ENCODE measurements around the gene MB21D2. TPM values are rescaled to one million over a fixed set of nuclear protein-coding genes. Genes with fewer than 3 reads are reported as not detected.

Gene MB21D2
- total and polyA plus RNA-seq, 2 experiments from 2014 or later, result 4.0 to 5.2 TPM

- no peak overlapping the region for H3K4me3 ChIP-seq
- no peaks in the 10 kb centered on the region for H3K36me3 ChIP-seq
- DNase-seq (ENCODE audit: low read depth in 1 of 2, low spot score in 1 of 2), result peak in 1 of 2 donors; percentile 55
- peaks cover 5% of the 10 kb centered on the region for H3K4me1 ChIP-seq (ENCODE audit: low read depth)
- TF ChIP-seq CTCF (IDR thresholded peaks at IDR 0.05; ENCODE audit: low read depth, low read length), result no peak
- H3K27me3 ChIP-seq, result no peaks in the 10 kb centered on the region
- H3K27ac ChIP-seq, result no peak overlapping the region
- H3K9me3 ChIP-seq (ENCODE audit: low read depth), result no peaks in the 10 kb centered on the region
Observed at GRCh38 chr3:192864941-192865340, 52.7 kb downstream of the MB21D2 start.

GRCh38 chr3:192863091-192863420, 54.6 kb downstream of the MB21D2 start:
- H3K36me3 ChIP-seq, result no peaks in the 10 kb centered on the region
- H3K27ac ChIP-seq, result no peak overlapping the region
- H3K4me1 ChIP-seq (ENCODE audit: low read depth), result no peaks in the 10 kb centered on the region
- H3K27me3 ChIP-seq, result no peaks in the 10 kb centered on the region
- H3K4me3 ChIP-seq, result no peak overlapping the region
- no peaks in the 10 kb centered on the region for H3K9me3 ChIP-seq (ENCODE audit: low read depth)
- TF ChIP-seq CTCF (IDR thresholded peaks at IDR 0.05; ENCODE audit: low read depth, low read length), result peak; percentile 24
- DNase-seq (ENCODE audit: low read depth in 1 of 2, low spot score in 1 of 2), result peak in 1 of 2 donors; percentile 72

- TF ChIP-seq CTCF (IDR thresholded peaks at IDR 0.05; ENCODE audit: low read depth, low read length), result no peak
- no peak overlapping the region for H3K27ac ChIP-seq
- H3K9me3 ChIP-seq (ENCODE audit: low read depth), result no peaks in the 10 kb centered on the region
- H3K4me3 ChIP-seq, result no peak overlapping the region
- no peaks in the 10 kb centered on the region for H3K36me3 ChIP-seq
- DNase-seq (ENCODE audit: low read depth in 1 of 2, low spot score in 1 of 2), result no peak
- no peaks in the 10 kb centered on the region for H3K27me3 ChIP-seq
- H3K4me1 ChIP-seq (ENCODE audit: low read depth), result no peaks in the 10 kb centered on the region
Observed at GRCh38 chr3:192862408-192863090, 55.1 kb downstream of the MB21D2 start.

GRCh38 chr3:192861972-192862371, 55.7 kb downstream of the MB21D2 start:
- no peak for TF ChIP-seq CTCF (IDR thresholded peaks at IDR 0.05; ENCODE audit: low read depth, low read length)
- H3K27ac ChIP-seq, result no peak overlapping the region
- H3K9me3 ChIP-seq (ENCODE audit: low read depth), result no peaks in the 10 kb centered on the region
- H3K4me3 ChIP-seq, result no peak overlapping the region
- no peaks in the 10 kb centered on the region for H3K27me3 ChIP-seq
- H3K36me3 ChIP-seq, result no peaks in the 10 kb centered on the region
- H3K4me1 ChIP-seq (ENCODE audit: low read depth), result no peaks in the 10 kb centered on the region
- DNase-seq (ENCODE audit: low read depth in 1 of 2, low spot score in 1 of 2), result no peak

- TF ChIP-seq CTCF (IDR thresholded peaks at IDR 0.05; ENCODE audit: low read depth, low read length), result no peak
- H3K36me3 ChIP-seq, result no peaks in the 10 kb centered on the region
- no peaks in the 10 kb centered on the region for H3K9me3 ChIP-seq (ENCODE audit: low read depth)
- H3K4me1 ChIP-seq (ENCODE audit: low read depth), result no peaks in the 10 kb centered on the region
- DNase-seq (ENCODE audit: low read depth in 1 of 2, low spot score in 1 of 2), result no peak
- H3K4me3 ChIP-seq, result no peak overlapping the region
- H3K27me3 ChIP-seq, result no peaks in the 10 kb centered on the region
- H3K27ac ChIP-seq, result no peak overlapping the region
Observed at GRCh38 chr3:192860454-192860853, 57.2 kb downstream of the MB21D2 start.
